H7 (cell line): Measurements from ENCODE around the gene KLHL21. TPM values are rescaled to one million over a fixed set of nuclear protein-coding genes. Genes with fewer than 3 reads are reported as not detected.
"Not testable (repeated sequence)": the region's sequence is repeated elsewhere in the genome, so short reads cannot be mapped to it uniquely, and the experiment has no call there.

ENCODE experiments used
- DNase-seq: peaks from one replicate; pipeline ENCODE4 v3.0.0; 2012
- H3K27me3 ChIP-seq: 2 replicates; pipeline ENCODE4 v1.6.0; 2011; ENCODE audit warnings: mild to moderate bottlenecking, low read length; ENCODE audit not compliant: control insufficient read depth, insufficient read depth
- H3K36me3 ChIP-seq: replicated peaks from 2 replicates; pipeline ENCODE4 v1.5.1; 2011; ENCODE audit warnings: low read length; ENCODE audit not compliant: control insufficient read depth, insufficient read depth
- H3K4me3 ChIP-seq: 2 replicates; pipeline ENCODE4 v1.5.1; 2011; ENCODE audit warnings: low read depth, mild to moderate bottlenecking, control low read depth, low read length, moderate library complexity; ENCODE audit not compliant: insufficient read depth
- total RNA-seq: library from RNA; depleted of rRNA; stranded (reverse); fragments of >200 nt; shearing (Covaris generic); gene quantifications from 2 replicates; pipeline ENCODE4 v1.2.3, GENCODE V29; 2014

Gene KLHL21
- total RNA-seq, 1 experiment from 2014 or later, result 35.0 TPM

DNA sequence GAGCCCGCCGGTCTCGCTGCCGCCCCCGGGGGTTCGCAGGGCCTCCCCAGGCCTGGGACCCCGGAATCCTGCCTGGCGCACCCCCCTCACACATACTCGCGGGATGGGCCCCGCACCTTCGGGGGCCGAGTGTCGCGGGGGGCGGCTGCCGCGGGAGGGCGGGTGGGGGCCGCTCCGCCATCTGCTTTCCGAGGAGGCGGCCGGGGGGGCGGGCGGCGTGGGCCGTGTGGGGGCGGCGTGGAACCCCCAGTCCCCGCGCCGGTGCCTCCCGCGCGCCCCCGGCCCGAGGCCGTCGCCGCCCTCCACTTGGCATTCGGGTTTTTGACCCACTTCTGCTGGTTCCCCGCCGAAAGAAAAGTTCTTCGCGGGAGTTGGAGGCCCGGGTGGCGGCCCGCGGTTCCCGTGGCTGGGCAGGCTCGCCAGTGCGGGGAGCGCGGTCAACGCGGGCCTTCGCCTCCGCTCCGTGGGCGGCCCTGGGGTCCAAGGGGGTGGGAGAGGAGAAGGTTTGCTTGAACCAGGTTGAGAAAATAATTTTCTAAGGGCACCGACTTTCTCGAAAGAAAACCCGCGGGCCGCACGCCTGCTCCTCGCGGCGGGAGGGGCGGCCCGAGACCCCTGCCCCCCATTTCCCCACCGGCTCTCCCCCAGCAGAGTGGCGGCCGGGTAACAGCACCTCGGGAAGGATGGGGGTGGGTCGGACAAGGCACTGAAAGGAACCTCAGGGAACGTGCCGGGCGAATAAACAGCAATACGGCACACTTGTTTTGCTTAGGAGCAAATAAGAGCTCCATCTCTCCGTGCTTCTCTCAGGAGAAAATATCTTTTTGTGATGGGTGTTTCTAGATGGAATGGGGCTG is 12.5 kb upstream of the KLHL21 start:
- Histone ChIP-seq H3K27me3 (peaks cover 4% of the 10 kb centered on the region; the same call in 1 of the 2 replicates), H3K36me3 (peaks cover 7% of the 10 kb centered on the region), H3K4me3 (peak overlapping the region; percentile 97)
- peak; percentile 76 for DNase-seq

DNA sequence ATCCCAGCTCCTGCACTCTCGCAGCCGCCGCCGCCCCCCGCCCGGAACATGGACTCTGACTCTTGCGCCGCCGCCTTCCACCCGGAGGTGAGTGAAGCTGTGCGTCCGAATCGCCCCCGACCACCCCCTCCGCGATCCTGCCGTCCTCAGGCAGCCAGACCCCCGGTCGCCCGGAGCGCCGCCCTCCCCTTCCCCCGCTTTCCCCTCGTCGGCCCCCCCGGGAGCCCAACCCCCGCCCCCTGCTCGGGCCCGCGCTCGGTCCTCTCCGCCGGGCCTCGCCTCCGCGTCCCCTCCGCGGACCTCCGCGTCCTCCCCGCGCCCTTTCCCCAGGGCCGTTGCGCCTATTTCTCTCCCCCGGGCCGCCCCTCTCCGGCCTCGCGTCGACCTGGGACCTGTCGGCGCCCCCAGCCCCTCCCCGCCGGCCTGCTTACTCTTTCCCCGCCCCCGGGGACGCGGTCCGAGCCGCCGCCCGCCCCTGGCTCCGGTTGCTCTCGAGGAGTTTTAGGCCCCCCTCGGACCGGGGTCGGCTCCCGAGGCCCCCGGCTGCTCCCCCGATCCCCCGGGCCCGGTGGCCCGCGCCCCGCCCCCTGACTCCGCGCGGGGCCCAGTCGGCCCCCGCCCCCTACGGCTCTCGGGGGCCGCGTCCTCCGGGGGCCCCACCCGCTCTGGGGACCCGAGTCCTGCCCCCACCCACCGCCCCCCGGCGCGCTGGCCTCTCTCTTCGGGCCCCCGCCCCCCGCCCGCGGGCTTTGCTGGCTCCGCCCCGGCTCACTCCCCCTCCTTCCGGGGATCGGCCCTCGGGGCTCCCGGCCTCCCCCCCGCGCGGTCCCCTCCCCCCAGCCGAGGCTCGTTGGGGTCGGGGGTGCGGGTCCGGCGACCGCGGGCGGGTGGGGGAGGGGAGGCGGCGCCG is 11.6 kb upstream of the KLHL21 start:
- H3K36me3 ChIP-seq, result peaks cover 4% of the 10 kb centered on the region; the same call in 1 of the 2 replicates
- peak overlapping the region; percentile 97 for H3K4me3 ChIP-seq
- peaks cover 4% of the 10 kb centered on the region; the same call in 1 of the 2 replicates for H3K27me3 ChIP-seq
- peak; percentile 97 for DNase-seq

DNA sequence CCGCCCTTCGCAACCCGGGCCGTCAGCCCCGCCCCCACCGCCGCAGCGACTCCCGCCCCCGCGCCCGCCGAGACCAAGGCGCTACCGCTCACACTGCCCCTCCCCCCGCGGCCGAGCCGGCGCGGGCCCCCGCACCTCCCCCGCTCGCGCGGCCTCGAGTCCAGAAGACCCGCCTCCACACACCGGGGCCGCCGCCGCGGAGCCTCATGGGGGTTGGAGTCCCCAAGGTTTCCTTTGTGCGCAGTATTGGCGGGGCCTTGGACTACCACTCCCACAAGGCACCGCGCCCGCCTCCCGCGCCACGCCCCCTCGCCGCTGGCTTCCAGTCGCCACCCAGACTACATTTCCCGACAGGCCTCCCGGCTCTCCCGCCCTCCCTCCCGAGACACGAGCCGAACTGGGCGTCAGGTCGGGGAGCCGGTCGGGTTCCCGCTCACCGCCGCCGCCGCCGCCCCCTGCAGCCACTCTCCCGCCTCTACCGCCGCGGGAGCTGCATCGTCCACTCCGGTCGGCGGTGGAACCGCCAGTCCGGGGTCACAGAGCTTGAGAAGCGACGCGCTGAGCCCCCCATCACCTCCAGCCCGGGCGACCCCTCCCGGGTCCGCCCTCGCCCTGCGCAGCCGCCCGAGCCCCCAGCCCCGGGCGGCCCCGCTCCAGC is 10.8 kb upstream of the KLHL21 start, which contains the start of gene PHF13:
Gene PHF13, plus strand, starts transcription at position 371 of the 658 bp plus-strand sequence. CDS start 336 bp downstream, outside the sequence.
- DNase-seq, result peak; percentile 100

DNA sequence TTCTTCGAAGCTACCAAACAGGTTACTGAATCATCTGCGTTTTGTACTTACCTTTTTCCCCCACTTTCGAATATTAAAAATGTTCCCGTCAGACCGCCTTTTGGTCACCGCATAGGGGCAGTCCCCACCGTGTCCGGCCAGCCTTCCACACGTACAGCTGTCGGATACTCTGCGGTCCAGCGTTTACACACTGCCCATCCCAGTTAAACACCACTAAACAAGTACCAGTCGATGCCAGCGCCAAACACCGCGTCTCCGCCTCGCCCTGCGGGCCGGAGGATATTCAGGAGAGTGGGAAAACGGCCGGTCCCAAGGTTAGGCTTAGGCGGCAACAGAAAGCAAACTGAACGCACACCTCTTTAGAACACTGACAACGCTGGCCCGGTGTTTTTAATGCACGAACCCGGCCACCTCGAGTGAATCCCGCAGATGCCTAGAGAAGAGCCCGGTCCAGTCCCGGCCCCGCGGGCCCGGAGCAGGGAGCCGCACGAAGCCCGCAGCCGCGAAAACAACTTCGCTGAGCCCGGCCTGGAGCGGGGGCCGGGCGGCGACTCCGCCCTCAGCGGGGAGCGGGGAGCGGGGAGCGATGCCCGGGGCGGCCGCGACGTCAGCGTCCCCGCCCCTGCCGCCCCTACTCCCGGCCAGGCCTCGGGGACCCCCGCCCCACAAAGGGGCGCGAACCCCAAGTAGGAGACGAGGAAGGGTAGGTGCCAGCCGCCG is 10.1 kb upstream of the KLHL21 start:
- no peak for DNase-seq
- H3K27me3 ChIP-seq, result peaks cover 4% of the 10 kb centered on the region; the same call in 1 of the 2 replicates
- peak overlapping the region; percentile 88 for H3K4me3 ChIP-seq
- H3K36me3 ChIP-seq, result peaks cover 3% of the 10 kb centered on the region; the same call in 1 of the 2 replicates

More for the DNA sequence above, 10.8 kb upstream of the KLHL21 start, which contains the start of gene PHF13:
- Histone ChIP-seq H3K36me3 (peaks cover 4% of the 10 kb centered on the region; the same call in 1 of the 2 replicates), H3K4me3 (peak within 1 kb of the TSS; percentile 97), H3K27me3 (peaks cover 4% of the 10 kb centered on the region; the same call in 1 of the 2 replicates)

DNA sequence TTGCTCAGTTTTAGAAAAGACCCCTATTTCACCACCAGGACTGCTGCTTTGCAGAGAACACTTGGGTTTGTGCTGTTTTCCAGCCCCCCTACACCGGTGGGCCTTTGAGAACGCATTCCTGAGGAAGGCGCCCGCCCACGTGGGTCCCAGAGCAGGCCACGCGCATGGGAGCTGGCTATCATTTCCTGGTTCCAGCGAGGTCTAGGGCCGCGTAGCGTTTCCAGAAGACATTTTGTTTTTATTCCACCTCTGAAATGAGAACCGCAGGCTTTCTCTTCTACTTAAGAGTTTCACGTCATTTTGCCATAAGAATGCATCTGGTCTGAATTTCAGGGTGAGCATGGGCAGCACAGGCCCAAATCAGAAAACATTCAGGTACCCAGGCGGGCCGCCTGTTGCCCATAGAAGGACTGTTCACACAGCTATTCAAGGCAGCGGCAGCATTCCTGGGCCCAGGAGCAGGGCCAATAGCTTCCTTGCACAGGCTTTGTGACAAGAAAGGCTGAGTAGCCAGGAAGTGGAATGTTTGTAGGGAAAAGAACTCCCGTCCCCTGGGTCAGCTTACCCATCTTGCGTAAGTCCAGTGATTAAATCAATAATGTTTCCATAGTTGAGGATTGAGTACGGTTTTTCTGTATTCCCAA is 1.4 kb upstream of the KLHL21 start:
- H3K4me3 ChIP-seq, result peak overlapping the region; percentile 99
- peak; percentile 86 for DNase-seq

DNA sequence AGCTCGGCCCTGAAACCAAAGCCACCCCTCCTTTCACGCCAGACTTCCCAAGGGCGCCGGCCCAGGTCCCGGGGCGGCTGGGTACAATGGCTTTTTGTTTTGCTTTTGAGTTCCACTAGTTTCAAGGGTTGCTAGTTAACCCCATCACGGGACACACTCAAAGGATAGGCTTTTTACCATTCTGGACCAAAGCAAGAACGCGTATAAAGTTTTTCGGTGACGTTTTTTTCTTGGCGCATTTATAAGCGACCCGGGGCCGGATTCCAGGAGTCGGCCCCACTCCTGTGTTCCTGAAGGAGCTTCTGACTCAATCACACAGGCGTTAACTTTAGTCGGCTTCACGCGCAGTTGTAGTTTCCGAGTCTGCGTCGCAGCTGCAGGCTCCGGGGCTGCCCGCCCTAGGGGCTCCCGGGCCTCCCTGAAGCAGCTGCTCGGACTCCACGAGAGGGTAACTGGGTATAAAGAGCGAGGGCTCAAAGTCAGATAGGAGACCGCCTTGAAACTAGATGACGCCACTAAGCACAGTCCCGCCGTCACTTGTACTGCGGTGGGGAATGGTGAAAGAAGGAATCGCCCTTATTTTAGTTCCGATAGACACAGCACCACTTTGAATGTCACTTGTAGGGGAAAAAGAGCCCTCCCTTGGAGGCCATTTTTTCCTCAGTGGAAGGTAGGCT is 707 bp upstream of the KLHL21 start:
- H3K4me3 ChIP-seq, result peak overlapping the region; percentile 99
- peak; percentile 81 for DNase-seq
- peaks cover 1% of the 10 kb centered on the region for H3K36me3 ChIP-seq
- 0 out of 2 replicates have a peak, but pooled peaks cover 2% of the 10 kb centered on the region for H3K27me3 ChIP-seq

More for the DNA sequence above, 1.4 kb upstream of the KLHL21 start:
- H3K36me3 ChIP-seq, result peaks cover 1% of the 10 kb centered on the region
- 0 out of 2 replicates have a peak, but pooled peaks cover 2% of the 10 kb centered on the region for H3K27me3 ChIP-seq

DNA sequence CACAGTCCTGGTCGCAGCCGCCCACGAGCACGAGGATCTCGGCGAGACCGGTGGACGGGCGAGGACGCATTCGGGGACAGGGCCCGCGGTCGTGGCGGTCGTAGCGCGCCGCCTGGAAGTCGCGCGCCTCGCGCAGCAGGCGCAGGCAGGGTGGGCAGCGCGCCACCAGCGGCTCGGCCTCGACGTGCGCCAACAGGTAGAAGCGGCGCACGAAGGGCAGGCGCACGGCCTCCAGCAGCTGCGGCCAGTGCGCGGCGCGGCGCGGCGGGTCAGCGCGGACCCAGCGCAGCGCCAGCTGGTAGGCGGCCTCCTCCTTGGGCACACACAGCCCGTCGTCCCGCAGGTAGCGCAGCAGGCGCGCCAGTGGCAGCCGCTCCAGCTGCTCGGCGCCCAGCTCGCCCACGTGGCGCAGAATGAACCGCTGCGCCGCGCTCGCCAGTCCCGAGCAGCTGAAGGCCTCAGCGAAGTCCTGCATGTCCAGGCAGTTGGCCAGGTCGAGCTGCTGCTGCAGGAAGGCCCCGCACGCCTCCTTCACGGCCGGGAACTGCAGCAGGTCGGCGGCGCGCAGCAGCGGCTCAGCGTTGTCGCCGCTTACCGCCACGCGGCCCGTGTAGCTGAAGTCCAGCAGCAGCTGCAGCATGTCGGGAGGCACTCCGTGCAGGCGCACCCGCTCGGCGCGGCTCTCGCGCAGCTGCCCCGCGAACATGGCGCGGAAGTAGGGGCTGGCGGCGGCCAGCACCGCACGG is 573 bp downstream of the KLHL21 start:
- peak overlapping the region; percentile 99 for H3K4me3 ChIP-seq
- peaks cover 4% of the 10 kb centered on the region for H3K36me3 ChIP-seq
- DNase-seq, result peak; percentile 82
- H3K27me3 ChIP-seq, result 0 out of 2 replicates have a peak, but pooled peaks cover 2% of the 10 kb centered on the region

DNA sequence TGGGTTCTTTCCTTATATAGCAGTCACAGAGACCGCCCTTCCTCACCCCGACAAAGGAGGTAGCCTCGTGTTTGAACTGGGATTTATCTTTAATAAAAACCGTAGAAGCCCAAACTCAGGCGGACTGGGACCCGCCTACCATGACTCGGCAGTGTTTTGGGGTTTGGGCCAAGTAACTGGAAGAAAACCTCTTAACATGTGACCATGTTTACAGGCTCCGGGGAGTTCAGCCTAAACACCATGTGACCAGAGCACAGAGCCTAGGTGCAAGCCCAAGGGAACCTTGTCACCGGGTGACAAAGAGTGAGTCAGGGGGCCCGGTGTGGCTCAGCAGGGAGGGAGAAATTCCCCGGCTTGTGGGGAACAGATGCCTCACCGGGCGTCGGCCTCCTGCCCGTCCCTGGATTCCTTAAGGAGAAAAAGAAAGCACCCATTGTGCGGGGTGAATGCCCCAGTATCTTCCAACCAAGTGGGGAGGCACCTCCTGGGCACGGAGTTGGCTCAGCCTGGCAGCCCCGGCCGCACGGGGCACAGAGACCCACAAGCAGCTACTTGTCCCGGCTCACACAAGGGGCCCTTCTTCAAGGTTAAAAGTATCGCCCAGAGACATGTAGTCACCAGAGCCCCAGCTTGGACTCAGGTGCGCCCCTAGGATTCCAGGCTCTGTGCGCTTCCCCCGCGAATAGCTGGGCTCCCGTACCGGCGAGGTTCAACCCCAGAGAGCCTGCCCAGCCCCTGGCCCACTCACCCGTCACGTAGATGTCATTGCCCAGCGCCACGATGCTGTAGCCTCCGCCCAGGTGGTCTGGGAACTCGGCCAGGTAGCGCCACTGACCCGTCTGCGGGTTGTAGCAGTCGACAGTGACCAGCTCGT is 1.4 kb downstream of the KLHL21 start:
- Histone ChIP-seq H3K27me3 (0 out of 2 replicates have a peak, but pooled peaks cover 2% of the 10 kb centered on the region), H3K36me3 (peaks cover 10% of the 10 kb centered on the region)
- DNase-seq, result peak; percentile 76

DNA sequence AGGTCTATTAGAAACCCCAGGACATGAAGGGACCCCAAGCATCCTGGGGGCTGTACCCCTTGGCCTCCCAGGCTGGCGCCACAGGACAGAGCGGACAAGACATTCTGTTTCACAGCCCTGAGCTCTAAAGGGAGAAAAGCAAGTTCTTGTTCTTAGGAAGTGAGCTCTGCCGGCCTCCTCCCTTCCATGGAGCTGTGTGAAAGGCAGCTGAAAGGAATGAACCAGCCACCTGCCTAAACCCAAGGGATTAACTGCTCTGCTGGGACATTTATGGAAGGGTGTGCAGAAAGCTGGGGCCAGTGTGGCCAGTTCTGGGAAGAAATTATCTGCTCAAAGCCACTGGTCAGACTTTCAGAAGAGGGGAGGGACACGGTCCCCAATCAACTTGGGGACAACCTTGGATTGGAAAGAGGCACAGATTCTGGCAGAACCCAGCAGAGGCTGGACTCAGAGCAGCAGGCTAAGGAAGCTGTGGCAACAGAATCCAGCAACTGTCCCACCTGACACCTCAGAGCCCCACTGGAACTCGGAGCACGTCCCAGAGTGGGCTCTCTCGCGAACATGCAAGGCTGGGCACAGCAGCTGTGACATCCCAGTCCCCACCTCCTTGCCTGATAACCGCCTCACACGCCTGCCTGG is 2.1 kb downstream of the KLHL21 start:
- H3K36me3 ChIP-seq, result peaks cover 15% of the 10 kb centered on the region

More for the DNA sequence above, 1.4 kb downstream of the KLHL21 start:
- H3K4me3 ChIP-seq, result peak overlapping the region; percentile 99

DNA sequence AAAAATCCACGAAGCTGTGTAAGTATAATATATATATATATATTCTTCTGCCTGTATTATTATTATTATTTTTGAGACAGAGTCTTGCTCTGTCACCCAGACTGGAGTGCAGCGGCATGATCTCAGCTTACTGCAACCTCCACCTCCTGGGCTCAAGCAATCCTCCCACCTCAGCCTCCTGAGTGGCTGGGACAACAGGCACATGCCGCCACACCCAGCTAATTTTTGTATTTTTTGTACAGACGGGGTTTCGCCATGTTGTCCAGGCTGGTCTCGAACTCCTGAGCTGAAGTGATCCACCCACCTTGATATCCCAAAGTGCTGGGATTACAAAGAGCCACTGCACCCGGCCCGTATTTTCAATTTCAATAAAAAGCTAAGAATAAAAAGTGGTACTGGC is 2.7 kb downstream of the KLHL21 start:
- not testable (repeated sequence) for H3K27me3 ChIP-seq, H3K4me3 ChIP-seq, DNase-seq
- peaks cover 21% of the 10 kb centered on the region for H3K36me3 ChIP-seq

More for the DNA sequence above, 2.1 kb downstream of the KLHL21 start:
- Histone ChIP-seq H3K27me3 (0 out of 2 replicates have a peak, but pooled peaks cover 2% of the 10 kb centered on the region), H3K4me3 (peak overlapping the region; percentile 99)
- DNase-seq, result peak; percentile 55
